Stimulated activated CD4-positive, alpha-beta T cell treated with anti-CD3 and anti-CD28 coated beads, Interleukin-12 subunit alpha, Interleukin-12 subunit beta, amount 100 ng/mL, for 48 hours (primary cell): ENCODE results near the gene ARHGEF38.
"Not testable (repeated sequence)": the region's sequence is repeated elsewhere in the genome, so short reads cannot be mapped to it uniquely, and the experiment has no call there.

Experiments
- DNase-seq, 3 donors: peaks; one replicate each; pipeline ENCODE4 v3.0.0-alpha.2; 2020; ENCODE audit warnings: low read depth in 2 of 3, low spot score in 1 of 3

The ARHGEF38 gene

GRCh38 chr4:105605493-105605892 lies 53.1 kb downstream of the ARHGEF38 start:
- DNase-seq = no peak

DNA sequence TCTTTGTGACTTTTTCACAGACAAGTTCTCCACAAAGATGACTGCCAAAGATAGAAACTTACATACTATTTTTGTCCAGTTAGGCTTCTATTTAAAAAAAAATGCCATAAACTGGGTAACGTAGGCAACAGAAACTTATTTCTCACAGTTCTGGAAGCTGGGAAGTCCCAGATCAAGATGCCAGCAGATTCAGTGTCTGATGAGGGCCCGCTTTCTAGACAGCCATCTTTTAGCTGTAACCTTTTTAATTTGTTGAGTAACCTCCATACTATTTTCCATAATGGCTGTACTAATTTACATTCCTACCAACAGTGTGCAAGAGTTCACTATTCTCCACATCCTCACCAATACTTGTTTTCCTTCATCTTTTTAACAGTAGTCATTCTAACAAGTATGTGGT lies 55.5 kb downstream of the ARHGEF38 start:
- DNase-seq = no peak

DNA sequence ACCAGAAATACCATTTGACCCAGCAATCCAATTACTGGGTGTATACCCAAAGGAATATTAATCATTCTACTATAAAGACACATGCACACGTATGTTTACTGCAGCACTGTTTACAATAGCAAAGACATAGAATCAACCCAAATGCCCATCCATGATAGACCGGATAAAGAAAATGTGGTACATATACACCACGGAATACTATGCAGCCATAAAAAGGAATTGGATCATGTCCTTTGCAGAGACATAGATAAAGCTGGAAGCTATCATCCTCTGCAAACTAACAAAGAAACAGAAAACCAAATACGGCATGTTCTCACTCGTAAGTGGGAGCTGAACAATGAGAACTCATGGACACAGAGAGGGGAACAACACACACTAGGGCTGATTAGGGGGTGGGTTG lies 57.4 kb downstream of the ARHGEF38 start:
- not testable (repeated sequence) for DNase-seq

DNA sequence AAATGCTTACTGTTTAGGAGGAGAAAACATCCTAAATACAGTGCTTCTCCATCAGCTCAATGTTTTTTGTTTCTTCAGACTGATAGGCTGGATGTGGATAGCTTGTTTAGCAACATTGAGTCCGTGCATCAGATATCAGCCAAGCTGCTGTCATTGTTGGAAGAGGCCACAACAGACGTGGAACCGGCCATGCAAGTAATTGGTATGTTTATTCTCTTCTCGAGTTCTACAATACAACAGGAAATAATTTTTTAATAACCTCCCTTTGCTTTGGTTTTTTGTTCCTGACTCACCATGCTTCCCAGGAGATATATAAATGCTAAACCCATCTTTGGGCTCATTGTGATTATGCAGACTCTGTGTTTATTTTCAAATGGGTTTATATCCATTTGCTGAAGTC lies 60.9 kb downstream of the ARHGEF38 start:
- DNase-seq = no peak

GRCh38 chr4:105619188-105619931 lies 66.9 kb downstream of the ARHGEF38 start:
- DNase-seq = no peak

DNA sequence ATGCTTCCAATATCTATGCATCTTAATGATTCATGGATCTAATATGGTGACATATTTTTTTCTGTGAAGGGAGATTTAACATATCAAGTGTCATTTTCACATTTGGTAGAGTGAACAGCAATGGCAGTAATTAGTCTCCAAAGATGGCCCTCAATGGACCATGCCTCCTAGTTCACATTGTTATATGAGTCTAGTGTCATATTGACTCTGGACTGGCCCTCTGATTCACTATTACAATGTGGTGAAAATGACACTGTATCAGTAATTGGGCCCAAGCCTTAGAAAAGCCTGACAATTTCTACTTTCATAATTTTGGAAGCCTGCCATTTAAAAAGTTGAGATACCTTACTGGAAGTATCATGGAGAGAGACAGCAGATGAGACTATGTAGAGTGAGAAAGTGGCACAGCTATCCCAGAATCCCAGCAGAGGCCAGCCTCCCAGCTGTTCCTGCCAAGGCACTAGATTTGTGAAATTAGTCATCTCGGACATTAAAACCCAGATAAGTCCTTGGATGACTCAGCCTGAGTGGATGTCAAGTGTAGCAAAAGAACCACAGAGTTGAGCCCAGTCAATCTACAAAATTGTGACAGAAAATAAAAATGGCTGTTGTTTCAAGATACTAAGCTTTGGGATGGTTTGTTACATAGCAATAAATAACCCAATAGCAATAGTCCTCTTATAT lies 68.4 kb downstream of the ARHGEF38 start:
- DNase-seq = no peak

- DNase-seq = no peak
These were observed 69.8 kb downstream of the ARHGEF38 start for GRCh38 chr4:105622269-105622668.

DNA sequence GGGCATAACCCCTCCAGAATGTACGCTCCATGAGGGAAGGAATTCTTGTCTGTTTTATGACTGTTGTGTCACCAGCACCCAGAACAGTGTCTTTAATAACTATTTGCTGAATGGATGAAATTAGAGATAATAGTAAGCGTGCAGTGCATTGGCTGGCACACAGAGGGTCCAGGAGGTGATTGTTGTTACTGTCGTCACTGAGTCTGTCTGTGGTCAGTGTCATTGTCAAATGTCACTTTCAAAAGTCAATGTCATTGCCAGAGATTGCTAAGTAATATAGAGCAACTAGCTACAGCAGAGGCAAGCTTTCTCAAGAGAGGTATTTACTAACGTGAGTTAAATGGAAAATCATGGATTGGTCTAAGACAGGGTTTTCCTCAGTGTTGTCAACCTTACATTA lies 70.7 kb downstream of the ARHGEF38 start:
- no peak for DNase-seq

DNA sequence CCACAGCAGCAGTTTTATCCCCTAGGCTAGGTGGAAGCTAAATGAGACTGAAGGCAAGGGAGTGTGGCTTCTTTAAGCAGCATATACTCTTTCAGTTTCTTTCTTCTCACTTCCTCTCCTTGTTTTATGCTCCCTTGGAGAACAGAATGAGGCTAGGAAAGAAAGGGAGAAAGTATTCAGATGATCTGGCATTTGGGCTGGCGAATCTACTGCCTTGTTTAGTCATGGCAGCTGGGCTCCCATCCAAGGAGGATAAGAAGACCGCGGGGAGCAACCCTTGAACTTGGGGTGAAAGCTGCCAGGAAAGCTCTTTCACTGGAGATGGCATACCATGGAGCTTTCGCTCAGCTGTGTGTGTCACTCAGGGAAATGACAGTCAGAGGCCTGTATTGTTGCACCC lies 72.1 kb downstream of the ARHGEF38 start:
- no peak for DNase-seq

GRCh38 chr4:105625214-105625613 lies 72.8 kb downstream of the ARHGEF38 start:
- no peak for DNase-seq

GRCh38 chr4:105626846-105627245 lies 74.4 kb downstream of the ARHGEF38 start:
- no peak for DNase-seq

GRCh38 chr4:105627620-105628019 lies 75.2 kb downstream of the ARHGEF38 start:
- DNase-seq = no peak

- no peak for DNase-seq
These were observed 78.5 kb downstream of the ARHGEF38 start for GRCh38 chr4:105630670-105631655.

GRCh38 chr4:105631818-105632400 lies 79.5 kb downstream of the ARHGEF38 start:
- no peak for DNase-seq

DNA sequence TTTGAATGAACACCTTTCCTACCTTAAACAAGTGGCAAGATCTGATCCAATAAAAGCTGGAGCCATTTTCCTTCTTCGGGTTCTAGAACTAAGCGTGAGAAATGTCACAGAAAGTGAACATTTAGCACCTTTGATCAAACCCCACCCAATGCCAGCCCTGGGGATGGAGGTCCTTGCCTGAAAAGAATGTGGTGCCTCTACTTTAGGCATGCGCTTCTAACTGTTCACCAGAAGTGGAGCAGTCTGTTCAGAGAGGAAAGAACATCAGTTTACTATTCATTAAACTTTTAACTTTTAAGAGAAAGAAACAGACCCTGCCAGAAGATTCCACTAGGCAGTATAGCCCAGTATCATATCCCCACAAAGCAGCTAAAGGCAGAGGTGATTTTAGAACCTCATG lies 80.2 kb downstream of the ARHGEF38 start:
- no peak for DNase-seq

- DNase-seq = no peak
These were observed 80.8 kb downstream of the ARHGEF38 start for GRCh38 chr4:105633241-105633640.

GRCh38 chr4:105634402-105635080 lies 82.1 kb downstream of the ARHGEF38 start:
- no peak for DNase-seq

DNA sequence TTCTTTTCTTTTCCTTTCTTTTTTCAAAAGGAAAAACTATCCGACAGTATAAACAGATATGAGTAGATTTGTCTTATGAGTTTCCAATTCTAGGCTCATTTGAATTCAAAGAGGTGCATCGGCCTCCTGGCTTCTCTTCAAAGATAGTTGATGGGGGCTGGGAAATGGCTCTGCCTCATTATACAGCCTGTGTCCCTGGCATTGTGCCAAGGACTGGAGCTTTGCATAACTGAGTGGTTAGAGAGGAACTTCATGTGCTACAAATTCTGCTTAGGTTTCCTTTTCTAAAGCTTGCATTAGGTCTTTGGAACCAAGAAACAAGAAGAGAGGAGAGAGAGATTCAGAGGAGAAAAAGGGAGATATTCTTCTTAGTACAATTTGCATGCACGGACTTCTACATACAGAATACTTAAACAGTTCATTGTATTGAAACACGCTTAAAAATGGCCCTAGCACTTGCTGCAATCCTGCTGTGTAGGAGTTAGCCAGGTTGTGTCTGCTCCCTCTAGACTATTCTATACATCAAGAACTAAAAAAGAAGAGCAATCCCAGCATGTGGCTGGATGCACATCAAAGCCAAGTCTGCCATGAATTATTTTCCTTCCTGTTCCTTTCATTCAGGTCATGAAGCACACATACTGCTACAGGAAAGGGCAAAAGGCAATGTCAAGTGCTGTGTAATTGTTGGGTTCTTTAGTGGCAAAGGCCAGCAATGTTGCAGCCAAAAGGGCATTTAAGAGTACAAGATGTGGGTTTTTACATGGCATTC lies 85.2 kb downstream of the ARHGEF38 start:
- no peak for DNase-seq

DNA sequence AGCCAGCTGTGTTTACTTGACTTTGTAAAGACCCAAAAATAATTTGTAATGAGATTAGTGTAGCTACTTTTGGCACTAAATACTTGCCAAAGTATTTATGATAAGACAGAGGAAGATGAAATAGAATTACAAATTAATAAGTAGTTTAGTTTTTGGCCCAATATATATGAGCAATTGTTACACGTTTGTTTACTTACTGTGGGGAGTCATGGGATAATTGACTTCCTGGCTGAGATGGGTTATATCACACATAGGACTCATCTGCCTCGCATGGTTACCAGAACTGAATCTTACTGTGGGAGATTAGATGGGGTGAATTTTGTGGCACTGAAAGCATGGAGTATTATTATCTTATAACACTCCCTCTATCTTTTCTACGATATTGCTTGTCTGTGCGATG lies 89.4 kb downstream of the ARHGEF38 start:
- DNase-seq = no peak

DNA sequence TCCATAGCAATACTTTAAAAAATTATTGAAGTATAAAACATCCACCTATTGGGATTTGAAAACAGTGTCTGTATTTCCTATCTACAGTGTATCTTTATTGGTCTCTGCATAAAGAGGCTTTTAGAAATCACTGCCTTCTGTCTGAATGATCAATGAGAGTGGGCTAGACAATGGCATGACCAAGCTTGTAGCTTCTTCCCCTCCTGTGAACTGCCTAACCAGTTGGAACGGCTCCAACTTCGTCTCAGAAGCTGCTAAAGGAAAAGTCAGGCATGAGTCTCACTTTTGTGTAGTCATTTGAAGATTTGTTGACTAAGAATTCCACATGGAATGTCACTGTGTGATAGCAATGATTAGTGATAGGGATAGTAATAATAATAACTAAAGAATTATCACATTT lies 91.8 kb downstream of the ARHGEF38 start:
- no peak for DNase-seq
